GM12878 (cell line): ENCODE results near the gene CLSTN2. TPM values are rescaled to one million over a fixed set of nuclear protein-coding genes. Genes with fewer than 3 reads are reported as not detected.

ENCODE experiments used
- ATAC-seq: fragments of 200-7000 bp; cut with Tn5 transposase; 3 replicates; pipeline ENCODE4 v1.9.1; 2020; ENCODE audit warnings: mild to moderate bottlenecking, moderate library complexity
- BruUV-seq: library from RNA; stranded (reverse); fragments of 400-500 nt; replicated peaks from 2 replicates; lab custom pipeline; 2021; lab: Mats Ljungman, UMichigan
- CTCF ChIA-PET: fragments of 300-600 bp; sonication (Branson Sonifier 250); formaldehyde crosslinking; extraction: SDS; loops from one replicate; lab custom pipeline; 2021; ENCODE audit warnings: inconsistent platforms; lab: Yijun Ruan, JAX
- POLR2A ChIA-PET: fragments of 350-600 bp; formaldehyde crosslinking; extraction: SDS; loops from one replicate; lab custom pipeline; 2021; ENCODE audit warnings: inconsistent platforms; lab: Charles Lee
- RAD21 ChIA-PET: fragments of 300-600 bp; sonication (Branson Sonifier 250); formaldehyde crosslinking; loops from one replicate; lab custom pipeline; 2023; ENCODE audit warnings: antibody characterized with exemption; ENCODE audit not compliant: unreplicated experiment; lab: Charles Lee
- SMC1A ChIA-PET: fragments of 300-600 bp; sonication (Branson Sonifier 250); formaldehyde crosslinking; loops from one replicate; lab custom pipeline; 2023; ENCODE audit not compliant: unreplicated experiment, uncharacterized antibody; lab: Charles Lee
- DNase-seq: peaks from one replicate; pipeline ENCODE4 v3.0.0-alpha.2; 2011; ENCODE audit warnings: low read depth, low spot score
- FAIRE-seq: peaks from 3 replicates; lab custom pipeline; 2011; peaks lifted over from hg19 to GRCh38; lab: Jason Lieb, UNC
- H2AFZ ChIP-seq: 2 replicates; pipeline ENCODE4 v1.6.0; 2011; ENCODE audit warnings: low read depth, low read length, control low read depth; ENCODE audit not compliant: control insufficient read depth
- H3K27ac ChIP-seq: 2 replicates; pipeline ENCODE4 v1.5.1; 2011; ENCODE audit warnings: control low read depth; ENCODE audit not compliant: control insufficient read depth, insufficient read depth
- H3K27me3 ChIP-seq, 2 experiments: replicated peaks in 1 of 2; 2 replicates each; pipeline versions ENCODE4 v1.6.0 to v1.6.1; 2011; ENCODE audit warnings: low read length in 1 of 2; ENCODE audit not compliant: control insufficient read depth in 2 of 2, insufficient read depth in 2 of 2
- H3K36me3 ChIP-seq, 2 experiments: 2 replicates each; pipeline ENCODE4 v1.5.1; 2011; ENCODE audit warnings: low read length in 1 of 2; ENCODE audit not compliant: control insufficient read depth in 2 of 2, insufficient read depth in 2 of 2
- H3K4me1 ChIP-seq: 2 replicates; pipeline ENCODE4 v1.6.1; 2011; ENCODE audit warnings: mild to moderate bottlenecking, low read length, moderate library complexity, mixed read lengths; ENCODE audit not compliant: control insufficient read depth, insufficient read depth
- H3K4me2 ChIP-seq: 2 replicates; pipeline ENCODE4 v1.6.0; 2011; ENCODE audit warnings: control low read depth; ENCODE audit not compliant: control insufficient read depth, insufficient read depth
- H3K4me3 ChIP-seq: fragments of 200-600 bp; sonication (generic); 2 replicates; pipeline ENCODE4 v1.5.1; 2016
- H3K79me2 ChIP-seq: 2 replicates; pipeline ENCODE4 v1.6.0; 2011; ENCODE audit warnings: low read length; ENCODE audit not compliant: control insufficient read depth, insufficient read depth
- H3K9ac ChIP-seq: 2 replicates; pipeline ENCODE4 v1.8.0; 2011; ENCODE audit warnings: low read length, control low read depth, mixed read lengths; ENCODE audit not compliant: control insufficient read depth, insufficient read depth
- H3K9me3 ChIP-seq: replicated peaks from 3 replicates; pipeline ENCODE4 v1.5.1; 2011; ENCODE audit warnings: mild to moderate bottlenecking, low read length; ENCODE audit not compliant: control insufficient read depth, insufficient read depth
- H4K20me1 ChIP-seq: 2 replicates; pipeline ENCODE4 v1.6.0; 2011; ENCODE audit not compliant: control insufficient read depth, insufficient read depth
- CHD1 ChIP-seq: IDR thresholded peaks from 2 replicates; pipeline ENCODE4 v1.6.1; 2012; ENCODE audit warnings: low read depth, low read length, improper control_type of control experiment
- FOXK2 ChIP-seq: fragments of 450-650 bp; IDR thresholded peaks from 2 replicates; pipeline ENCODE4 v1.6.1; 2017; ENCODE audit warnings: mild to moderate bottlenecking, moderate library complexity
- HCFC1 ChIP-seq: fragments of 150-350 bp; IDR thresholded peaks from 2 replicates; pipeline ENCODE4 v1.6.1; 2014; ENCODE audit warnings: low read length
- IKZF1 ChIP-seq: fragments of 450-650 bp; conservative IDR thresholded peaks from 2 replicates; pipeline ENCODE4 v1.6.1; 2017; ENCODE audit warnings: antibody characterized with exemption, mild to moderate bottlenecking
- MTA3 ChIP-seq: IDR thresholded peaks from 2 replicates; pipeline ENCODE4 v1.6.1; 2012; ENCODE audit warnings: low read length, inconsistent platforms, borderline replicate concordance
- MXI1 ChIP-seq: fragments of 150-350 bp; IDR thresholded peaks from 2 replicates; pipeline ENCODE4 v1.6.1; 2011; ENCODE audit warnings: low read depth, mild to moderate bottlenecking, inconsistent platforms, low read length, improper control_type of control experiment
- POLR2A ChIP-seq: IDR thresholded peaks from 2 replicates; pipeline ENCODE4 v1.6.1; 2011; ENCODE audit warnings: low read depth, mild to moderate bottlenecking, low read length
- POLR2AphosphoS2 ChIP-seq: IDR thresholded peaks from 2 replicates; pipeline ENCODE4 v1.6.1; 2011; ENCODE audit warnings: low read depth, mild to moderate bottlenecking, low read length, improper control_type of control experiment, moderate library complexity
- in situ Hi-C: fragments of 300-500 bp; cut with MboI; formaldehyde crosslinking; loops from 9 replicates; pipeline ENCODE4 v1.14.3; 2018; ENCODE audit warnings: mixed read lengths
- intact Hi-C: fragments of 100-400 bp; cut with micrococcal nuclease; formaldehyde crosslinking; loops from one replicate; pipeline ENCODE4 v1.14.2; 2022; ENCODE audit not compliant: unreplicated experiment
- polyA plus RNA-seq, 11 experiments: library from polyadenylated mRNA; depleted of rRNA in 4 of 11; unstranded in 6 of 11; stranded (reverse) in 5 of 11; fragments of >200 nt; fragmentation: Nextera tagmentation in 4 of 11; fragmentation: Illumina TruSeq in 1 of 11; extraction: Ambion mirVana in 4 of 11; extraction: Trizol in 1 of 11; gene quantifications; 1 replicate in 1 of 11; 2 replicates in 10 of 11; pipeline versions ENCODE4 v1.2.1 to v1.2.3, GENCODE V29; 2011 to 2016; ENCODE audit warnings: inconsistent platforms in 2 of 11, missing spikeins in 2 of 11, low read depth in 1 of 11
- total RNA-seq, 4 experiments: library from RNA; depleted of rRNA in 3 of 4; stranded (reverse); fragments of >200 nt in 3 of 4; fragmentation: Illumina TruSeq in 1 of 4; extraction: Trizol in 1 of 4; gene quantifications; 2 replicates each; pipeline versions ENCODE4 v1.2.1 to v1.2.3, GENCODE V29; 2013 to 2021
- TF ChIP-seq, protein P1 (sequence below): fragments of 450-650 bp; IDR thresholded peaks from 2 replicates; pipeline ENCODE4 v1.6.1; 2017; ENCODE audit warnings: mild to moderate bottlenecking

CLSTN2 gene
- total and polyA plus RNA-seq, 10 of the 15 experiments (the other 5 are each of a cell fraction or from before 2014, with no cell fraction given): under 0.01 to 0.10 (median under 0.01) TPM; not detected in 5

- no peak for FAIRE-seq
- Histone ChIP-seq H3K27ac (no peak overlapping the region), H3K4me2 (no peak overlapping the region), H3K27me3 (no peaks in the 10 kb centered on the region), H3K9me3 (no peaks in the 10 kb centered on the region), H3K4me1 (peaks cover 6% of the 10 kb centered on the region), H3K9ac (no peak overlapping the region), H3K79me2 (no peaks in the 10 kb centered on the region), H2AFZ (no peak overlapping the region), H3K4me3 (no peak overlapping the region), H3K36me3 (no peaks in the 10 kb centered on the region), H4K20me1 (no peaks in the 10 kb centered on the region)
- BruUV-seq: no TSS peak
- in situ Hi-C loops (no loop called here), intact Hi-C loops (no loop called here)
- SMC1A ChIA-PET: interaction anchor here (0.8 to 0.9 kb wide), 2 partner anchors 10 to 13 kb away, joined by 3 read pairs; no protein-coding TSS in a partner anchor
- RAD21 ChIA-PET: interaction anchor here (1.0 kb wide), 1 partner anchor 36 kb away, joined by 3 read pairs; no protein-coding TSS in a partner anchor
- DNase-seq: no peak
- CTCF ChIA-PET: interaction anchor here (1.0 kb wide), 1 partner anchor 12 kb away, joined by 3 read pairs; no protein-coding TSS in a partner anchor
- TF ChIP-seq MXI1: no peak
- TF ChIP-seq POLR2A: no peak
- no peak for TF ChIP-seq IKZF1
- TF ChIP-seq POLR2AphosphoS2: no peak
- TF ChIP-seq CHD1: no peak
- TF ChIP-seq MTA3: no peak
- no peak for TF ChIP-seq FOXK2
- TF ChIP-seq, protein P1, sequence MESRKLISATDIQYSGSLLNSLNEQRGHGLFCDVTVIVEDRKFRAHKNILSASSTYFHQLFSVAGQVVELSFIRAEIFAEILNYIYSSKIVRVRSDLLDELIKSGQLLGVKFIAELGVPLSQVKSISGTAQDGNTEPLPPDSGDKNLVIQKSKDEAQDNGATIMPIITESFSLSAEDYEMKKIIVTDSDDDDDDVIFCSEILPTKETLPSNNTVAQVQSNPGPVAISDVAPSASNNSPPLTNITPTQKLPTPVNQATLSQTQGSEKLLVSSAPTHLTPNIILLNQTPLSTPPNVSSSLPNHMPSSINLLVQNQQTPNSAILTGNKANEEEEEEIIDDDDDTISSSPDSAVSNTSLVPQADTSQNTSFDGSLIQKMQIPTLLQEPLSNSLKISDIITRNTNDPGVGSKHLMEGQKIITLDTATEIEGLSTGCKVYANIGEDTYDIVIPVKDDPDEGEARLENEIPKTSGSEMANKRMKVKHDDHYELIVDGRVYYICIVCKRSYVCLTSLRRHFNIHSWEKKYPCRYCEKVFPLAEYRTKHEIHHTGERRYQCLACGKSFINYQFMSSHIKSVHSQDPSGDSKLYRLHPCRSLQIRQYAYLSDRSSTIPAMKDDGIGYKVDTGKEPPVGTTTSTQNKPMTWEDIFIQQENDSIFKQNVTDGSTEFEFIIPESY: no peak
- TF ChIP-seq HCFC1: no peak
- POLR2A ChIA-PET: no interaction called here
- no peak for ATAC-seq
These were observed 230.8 kb downstream of the CLSTN2 start for GRCh38 chr3:140165781-140166180.
